ENCODE results near the gene SLC22A1. TPM values are rescaled to one million over a fixed set of nuclear protein-coding genes. Genes with fewer than 3 reads are reported as not detected.

The SLC22A1 gene
- total RNA-seq, 1 experiment from 2014 or later: 0.20 TPM

- no peak for DNase-seq (ENCODE audit: extremely low read depth, low read depth)
These were observed 81.9 kb downstream of the SLC22A1 start for GRCh38 chr6:160203522-160203921.

- DNase-seq (ENCODE audit: extremely low read depth, low read depth): no peak
These were observed 82.3 kb downstream of the SLC22A1 start for GRCh38 chr6:160203953-160204352.

GRCh38 chr6:160204710-160205109 lies 83.1 kb downstream of the SLC22A1 start:
- DNase-seq (ENCODE audit: extremely low read depth, low read depth): no peak

GRCh38 chr6:160207618-160208017 lies 86.0 kb downstream of the SLC22A1 start:
- DNase-seq (ENCODE audit: extremely low read depth, low read depth): no peak

Small RNA genes lying within 50 kb of the gene (small RNA-seq; reads per million reads assigned to genes)
- 0 reads per million in 2 experiments for gene AL645733.1

Other genes with a start within 250 kb of the SLC22A1 start
- not detected in 2 replicates for gene MAS1, start 230.8 kb upstream of the SLC22A1 start, total RNA-seq (2014; rRNA removed; shearing (Covaris generic))
- gene IGF2R, start 152.7 kb upstream of the SLC22A1 start, total RNA-seq (2014; rRNA removed; shearing (Covaris generic)): 78.6 and 84.3 TPM in 2 replicates
- gene SLC22A2, start 137.0 kb downstream of the SLC22A1 start, total RNA-seq (2014; rRNA removed; shearing (Covaris generic)): not detected in 2 replicates
- 0.07 TPM in 1 of 2 replicates, not detected in the other for gene SLC22A3, start 226.6 kb downstream of the SLC22A1 start, total RNA-seq (2014; rRNA removed; shearing (Covaris generic))